Neural progenitor cell (in vitro differentiated cells): ENCODE results near the gene HSD17B10. TPM values are rescaled to one million over a fixed set of nuclear protein-coding genes. Genes with fewer than 3 reads are reported as not detected.

ENCODE experiments used
- DNase-seq: peaks from one replicate; pipeline ENCODE4 v3.0.0-alpha.2; 2016; ENCODE audit warnings: low spot score
- H2AFZ ChIP-seq: fragments of 200-600 bp; sonication (generic); replicated peaks from 2 replicates; pipeline ENCODE4 v1.6.1; 2016; ENCODE audit warnings: antibody characterized with exemption
- H3F3A ChIP-seq: fragments of 200-600 bp; sonication (generic); 2 replicates; pipeline ENCODE4 v1.6.1; 2016; ENCODE audit warnings: antibody characterized with exemption, low read depth
- H3K27ac ChIP-seq: fragments of 200-600 bp; sonication (generic); 2 replicates; pipeline ENCODE4 v1.5.1; 2016; ENCODE audit warnings: mild to moderate bottlenecking
- H3K27me3 ChIP-seq: fragments of 200-600 bp; sonication (generic); 2 replicates; pipeline ENCODE4 v1.6.1; 2016; ENCODE audit warnings: mild to moderate bottlenecking, moderate library complexity
- H3K36me3 ChIP-seq: fragments of 200-600 bp; sonication (generic); 2 replicates; pipeline ENCODE4 v1.5.1; 2016
- H3K4me1 ChIP-seq: fragments of 200-600 bp; sonication (generic); 2 replicates; pipeline ENCODE4 v1.6.1; 2016; ENCODE audit warnings: mixed run types
- H3K4me2 ChIP-seq: fragments of 200-600 bp; sonication (generic); 2 replicates; pipeline ENCODE4 v1.6.1; 2016
- H3K4me3 ChIP-seq: fragments of 200-600 bp; sonication (generic); 2 replicates; pipeline ENCODE4 v1.5.1; 2016
- H3K79me2 ChIP-seq: fragments of 200-600 bp; sonication (generic); 2 replicates; pipeline ENCODE4 v1.6.1; 2016; ENCODE audit warnings: low read depth
- H3K9ac ChIP-seq: fragments of 200-600 bp; sonication (generic); 2 replicates; pipeline ENCODE4 v1.6.1; 2016
- H3K9me3 ChIP-seq: fragments of 200-600 bp; sonication (generic); 2 replicates; pipeline ENCODE4 v1.5.1; 2016; ENCODE audit warnings: low read depth
- H4K20me1 ChIP-seq: fragments of 200-600 bp; sonication (generic); 2 replicates; pipeline ENCODE4 v1.6.1; 2016; ENCODE audit warnings: low read depth
- H3K27ac Mint-ChIP-seq: 3 replicates; pipeline ENCODE4 v1.8.0; 2021; ENCODE audit warnings: mixed read lengths
- H3K27me3 Mint-ChIP-seq: 2 replicates; pipeline ENCODE4 v1.8.0; 2022; ENCODE audit warnings: low read depth, mild to moderate bottlenecking, inconsistent platforms, moderate library complexity, mixed read lengths; ENCODE audit not compliant: insufficient read depth
- H3K36me3 Mint-ChIP-seq: 3 replicates; pipeline ENCODE4 v1.8.0; 2021; ENCODE audit warnings: mixed read lengths
- H3K4me1 Mint-ChIP-seq: 3 replicates; pipeline ENCODE4 v1.8.0; 2021; ENCODE audit warnings: mixed read lengths
- H3K4me3 Mint-ChIP-seq: 3 replicates; pipeline ENCODE4 v1.8.0; 2021; ENCODE audit warnings: mild to moderate bottlenecking, moderate library complexity, mixed read lengths
- H3K9me3 Mint-ChIP-seq: 3 replicates; pipeline ENCODE4 v1.8.0; 2020; ENCODE audit warnings: mixed read lengths
- CTCF ChIP-seq: fragments of 200-600 bp; sonication (generic); IDR thresholded peaks from 2 replicates; pipeline ENCODE4 v1.5.1; 2017; ENCODE audit warnings: antibody characterized with exemption, mild to moderate bottlenecking
- EZH2 ChIP-seq: fragments of 200-600 bp; sonication (generic); IDR thresholded peaks from 2 replicates; pipeline ENCODE4 v1.6.1; 2017; ENCODE audit warnings: antibody characterized with exemption, mild to moderate bottlenecking, moderate library complexity
- EZH2phosphoT487 ChIP-seq: fragments of 200-600 bp; sonication (generic); IDR thresholded peaks from 2 replicates; pipeline ENCODE4 v1.6.1; 2017; ENCODE audit warnings: antibody characterized with exemption
- microRNA-seq: library from miRNA; unstranded; fragments of <30 nt; microRNA quantifications from one replicate; pipeline ENCODE4, GENCODE V29; 2016
- small RNA-seq: library from RNA; depleted of rRNA; stranded (forward); fragments of <200 nt; gene quantifications from one replicate; pipeline ENCODE3, GENCODE V24; 2015
- total RNA-seq: library from RNA; depleted of rRNA; stranded (reverse); fragments of >200 nt; gene quantifications from 2 replicates; pipeline ENCODE4 v1.2.3, GENCODE V29; 2015; ENCODE audit warnings: low replicate concordance

The HSD17B10 gene
- total RNA-seq, 1 donor from 2014 or later: 66.3 TPM

DNA sequence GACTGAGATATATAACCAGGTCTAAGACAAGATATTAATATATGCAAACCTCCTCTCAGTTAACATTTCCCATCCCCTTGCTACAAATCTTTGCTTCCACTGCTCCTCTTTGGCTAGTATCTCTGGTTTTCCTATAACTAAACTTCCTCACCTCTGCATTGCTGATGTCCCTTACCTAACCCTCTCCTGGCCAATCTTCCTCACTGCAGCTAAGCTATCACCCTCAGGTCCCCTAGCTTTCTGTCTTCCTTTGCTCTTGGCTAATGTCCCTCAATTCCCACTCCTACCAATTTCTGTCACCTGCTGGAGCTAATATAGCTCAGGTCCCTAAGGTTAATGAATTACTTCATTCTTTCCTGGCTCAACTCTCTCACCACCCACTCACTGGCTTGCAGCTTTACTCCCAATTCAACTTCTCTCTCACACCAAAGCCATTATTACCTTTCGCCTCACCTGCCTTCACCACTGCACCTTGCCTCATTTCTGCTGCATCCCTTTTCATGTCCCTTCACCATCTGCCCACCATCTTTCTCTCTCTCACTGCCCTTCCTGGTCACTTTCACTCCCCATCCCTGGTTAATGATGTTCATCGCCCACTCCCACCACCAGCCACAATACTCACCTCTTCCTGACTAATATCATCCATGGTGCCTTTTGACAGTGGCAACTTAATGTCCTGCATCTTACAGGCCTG lies 38.4 kb downstream of the HSD17B10 start:
- no peak overlapping the region for H3K27ac ChIP-seq
- H4K20me1 ChIP-seq: peaks cover 4% of the 10 kb centered on the region
- no peaks in the 10 kb centered on the region for H3K4me1 ChIP-seq
- H3K4me2 ChIP-seq: no peak overlapping the region
- Mint-ChIP-seq H3K27me3 (no peaks in the 10 kb centered on the region), H3K9me3 (peaks cover 3% of the 10 kb centered on the region), H3K27ac (no peak overlapping the region), H3K36me3 (peaks cover 3% of the 10 kb centered on the region), H3K4me1 (no peaks in the 10 kb centered on the region), H3K4me3 (no peak overlapping the region)
- no peaks in the 10 kb centered on the region for H3K27me3 ChIP-seq
- no peaks in the 10 kb centered on the region for H3K79me2 ChIP-seq
- H3K9me3 ChIP-seq: no peaks in the 10 kb centered on the region
- no peak overlapping the region for H2AFZ ChIP-seq
- no peaks in the 10 kb centered on the region for H3F3A ChIP-seq
- H3K36me3 ChIP-seq: no peaks in the 10 kb centered on the region
- no peak for DNase-seq
- TF ChIP-seq EZH2: no peak
- TF ChIP-seq CTCF: no peak
- no peak for TF ChIP-seq EZH2phosphoT487
- no peak overlapping the region for H3K9ac ChIP-seq
- no peak overlapping the region for H3K4me3 ChIP-seq

GRCh38 chrX:53383376-53384076 lies 50.6 kb downstream of the HSD17B10 start:
- H3K36me3 Mint-ChIP-seq: peaks cover 30% of the 10 kb centered on the region
- no peak overlapping the region for H3K4me3 Mint-ChIP-seq
- H2AFZ ChIP-seq: no peak overlapping the region
- H3K4me1 Mint-ChIP-seq: no peaks in the 10 kb centered on the region
- H3K9me3 Mint-ChIP-seq: peaks cover 5% of the 10 kb centered on the region
- no peak overlapping the region for H3K27ac Mint-ChIP-seq
- H3F3A ChIP-seq: no peaks in the 10 kb centered on the region
- TF ChIP-seq CTCF: no peak
- no peaks in the 10 kb centered on the region for H3K27me3 ChIP-seq
- peaks cover 6% of the 10 kb centered on the region for H3K27me3 Mint-ChIP-seq
- H3K4me1 ChIP-seq: no peaks in the 10 kb centered on the region
- H3K4me2 ChIP-seq: no peak overlapping the region
- H3K27ac ChIP-seq: no peak overlapping the region
- H3K4me3 ChIP-seq: no peak overlapping the region
- H3K9me3 ChIP-seq: no peaks in the 10 kb centered on the region
- no peaks in the 10 kb centered on the region for H3K79me2 ChIP-seq
- no peaks in the 10 kb centered on the region for H4K20me1 ChIP-seq
- H3K9ac ChIP-seq: no peak overlapping the region
- DNase-seq: no peak
- peaks cover 5% of the 10 kb centered on the region for H3K36me3 ChIP-seq

Small RNAs within 50 kb of the gene (microRNA-seq; reads per million reads assigned to microRNA genes)
- gene MIR6857: 0.73 reads per million

Small RNAs within 50 kb of the gene (small RNA-seq; reads per million reads assigned to genes)
- gene MIR6857 (not detected), gene VTRNA3-1P (not detected)

Other genes starting within 250 kb of the HSD17B10 start
- gene KDM5C, start 209.2 kb downstream of the HSD17B10 start, total RNA-seq: 118 and 223 TPM in 2 replicates
- gene IQSEC2, start 152.8 kb downstream of the HSD17B10 start, total RNA-seq: 3.5 and 8.3 TPM in 2 replicates
- gene SMC1A, start 11.7 kb downstream of the HSD17B10 start, total RNA-seq: 80.4 and 82.2 TPM in 2 replicates
- gene RIBC1, start 11.5 kb downstream of the HSD17B10 start, total RNA-seq: 0.62 and 1.5 TPM in 2 replicates